Endothelial cell of umbilical vein (primary cell): ENCODE results near the gene IL12A. TPM values are rescaled to one million over a fixed set of nuclear protein-coding genes. Genes with fewer than 3 reads are reported as not detected.

ENCODE experiments used
- BruUV-seq: library from RNA; stranded (reverse); fragments of 400-500 nt; replicated peaks from 2 replicates; lab custom pipeline; 2021; lab: Mats Ljungman, UMichigan
- CTCF ChIA-PET: fragments of 300-600, 350-600 bp; sonication (Branson Sonifier 250); formaldehyde crosslinking; loops from one replicate; lab custom pipeline; 2021; ENCODE audit warnings: antibody characterized with exemption, inconsistent platforms; lab: Charles Lee
- POLR2A ChIA-PET: fragments of 300-600, 350-600 bp; sonication (Branson Sonifier 250); formaldehyde crosslinking; loops from one replicate; lab custom pipeline; 2021; ENCODE audit warnings: antibody characterized with exemption, inconsistent platforms; lab: Charles Lee
- DNase-seq: peaks from one replicate; pipeline ENCODE4 v3.0.0-alpha.2; 2011; ENCODE audit warnings: low read depth, low spot score
- FAIRE-seq: peaks from 2 replicates; lab custom pipeline; 2011; peaks lifted over from hg19 to GRCh38; lab: Jason Lieb, UNC
- H2AFZ ChIP-seq: 2 replicates; pipeline ENCODE4 v1.6.0; 2012; ENCODE audit warnings: low read depth, low read length, control low read depth, inconsistent platforms
- H3K27ac ChIP-seq: 2 replicates; pipeline ENCODE4 v1.5.1; 2011; ENCODE audit warnings: low read depth, mild to moderate bottlenecking, control low read depth, low read length, moderate library complexity; ENCODE audit not compliant: insufficient read depth
- H3K27me3 ChIP-seq, 2 experiments: 2 replicates each; pipeline versions ENCODE4 v1.6.0 to v1.6.1; 2011; ENCODE audit warnings: low read length in 2 of 2, mixed read lengths in 1 of 2; ENCODE audit not compliant: control insufficient read depth in 2 of 2, insufficient read depth in 2 of 2
- H3K36me3 ChIP-seq, 2 experiments: 2 replicates in 1 of 2; 3 replicates in 1 of 2; pipeline ENCODE4 v1.5.1; 2011; ENCODE audit warnings: low read length in 2 of 2, mild to moderate bottlenecking in 1 of 2, moderate library complexity in 1 of 2; ENCODE audit not compliant: control insufficient read depth in 2 of 2, insufficient read depth in 2 of 2; ENCODE audit errors: extremely low read depth in 1 of 2
- H3K4me1 ChIP-seq: 3 replicates; pipeline ENCODE4 v1.5.1; 2011; ENCODE audit warnings: mild to moderate bottlenecking, low read length; ENCODE audit not compliant: control insufficient read depth, insufficient read depth; ENCODE audit errors: extremely low read depth
- H3K4me2 ChIP-seq: 2 replicates; pipeline ENCODE4 v1.6.1; 2011; ENCODE audit warnings: low read length, control low read depth, mixed read lengths; ENCODE audit not compliant: insufficient read depth
- H3K4me3 ChIP-seq, 3 experiments: fragments of 200-600 bp in 1 of 3; sonication (generic), shearing (Covaris generic) in 1 of 3; replicated peaks in 1 of 3; 2 replicates each; pipeline ENCODE4 v1.5.1; 2011 to 2016; ENCODE audit warnings: control low read depth in 3 of 3, low read length in 3 of 3, mild to moderate bottlenecking in 2 of 3, inconsistent platforms in 1 of 3, low read depth in 1 of 3, moderate library complexity in 1 of 3; ENCODE audit not compliant: insufficient read depth in 1 of 3
- H3K79me2 ChIP-seq: 2 replicates; pipeline ENCODE4 v1.6.0; 2012; ENCODE audit warnings: low read length, inconsistent platforms; ENCODE audit not compliant: control insufficient read depth, insufficient read depth
- H3K9ac ChIP-seq: replicated peaks from 2 replicates; pipeline ENCODE3; 2011; ENCODE audit warnings: low read length, control low read depth; ENCODE audit not compliant: insufficient read depth; ENCODE audit errors: extremely low read depth
- H3K9me1 ChIP-seq: replicated peaks from 3 replicates; pipeline ENCODE4 v1.6.0; 2011; ENCODE audit warnings: mild to moderate bottlenecking, low read length; ENCODE audit not compliant: control insufficient read depth, insufficient read depth; ENCODE audit errors: extremely low read depth
- H3K9me3 ChIP-seq: replicated peaks from 2 replicates; pipeline ENCODE4 v1.5.1; 2012; ENCODE audit warnings: low read length, inconsistent platforms; ENCODE audit not compliant: control insufficient read depth, insufficient read depth
- H4K20me1 ChIP-seq: replicated peaks from 2 replicates; pipeline ENCODE3; 2011; ENCODE audit warnings: mild to moderate bottlenecking, low read length; ENCODE audit not compliant: control insufficient read depth, insufficient read depth; ENCODE audit errors: extremely low read depth
- EZH2 ChIP-seq: IDR thresholded peaks from 2 replicates; pipeline ENCODE4 v1.6.1; 2012; ENCODE audit warnings: borderline replicate concordance, low read depth, mild to moderate bottlenecking, moderate library complexity, low read length, inconsistent platforms; ENCODE audit not compliant: severe bottlenecking
- JUN ChIP-seq: IDR thresholded peaks from 2 replicates; pipeline ENCODE4 v1.6.1; 2011; ENCODE audit warnings: borderline replicate concordance, low read depth; ENCODE audit not compliant: insufficient read length, insufficient read depth
- POLR2A ChIP-seq: IDR thresholded peaks from 2 replicates; pipeline ENCODE4 v1.6.1; 2012; ENCODE audit warnings: low read depth, mild to moderate bottlenecking, control low read depth, low read length
- POLR2AphosphoS5 ChIP-seq: IDR thresholded peaks from 2 replicates; pipeline ENCODE4 v1.6.1; 2012; ENCODE audit warnings: low read depth, mild to moderate bottlenecking, control low read depth, low read length, moderate library complexity; ENCODE audit not compliant: insufficient read depth
- dilution Hi-C: fragments of 300-500 bp; cut with MboI; formaldehyde crosslinking; loops from one replicate; pipeline ENCODE4 v1.15.0; 2019; ENCODE audit warnings: low sequenced_read_pairs; ENCODE audit not compliant: extremely low pct_ligation_motif_present
- intact Hi-C: fragments of 100-400 bp; cut with micrococcal nuclease; formaldehyde crosslinking; loops from one replicate; pipeline ENCODE4 v1.10.0; 2022
- polyA plus RNA-seq, 4 experiments: library from polyadenylated mRNA; depleted of rRNA in 3 of 4; stranded (reverse) in 3 of 4; unstranded in 1 of 4; fragments of >200 nt; gene quantifications; 2 replicates each; pipeline versions ENCODE4 v1.2.1 to v1.2.3, GENCODE V29; 2011 to 2012; ENCODE audit warnings: missing spikeins in 1 of 4
- total RNA-seq: library from RNA; stranded (reverse); gene quantifications from 2 replicates; pipeline ENCODE4 v1.2.3, GENCODE V29; 2021
- TF ChIP-seq, protein P1 (sequence below), 2 donors: IDR thresholded peaks; 1 replicate in 1 of 2; 2 replicates in 1 of 2; pipeline ENCODE4 v1.5.1; 2011; ENCODE audit warnings: low read length in 2 of 2, mild to moderate bottlenecking in 2 of 2, moderate library complexity in 2 of 2, control low read depth in 1 of 2, inconsistent platforms in 1 of 2, low read depth in 1 of 2; ENCODE audit not compliant: insufficient read depth in 1 of 2; ENCODE audit errors: extremely low read depth in 1 of 2

IL12A gene
- total and polyA plus RNA-seq, 2 donors (not counting 3 experiments of a cell fraction or from before 2014, with no cell fraction given) = 1.6 to 1.7 TPM

- intact Hi-C loops (no loop called here), dilution Hi-C loops (no loop called here)
- ChIA-PET POLR2A (no interaction called here), CTCF (interaction anchor here (0.7 to 12.0 kb wide), 21 partner anchors 10 to 745 kb away, joined by 3 to 227 read pairs (median 9); partner anchors contain the start of genes IL12A and SCHIP1)
- H3K27ac ChIP-seq = no peak overlapping the region
- no peak overlapping the region for H3K4me2 ChIP-seq
- H3K79me2 ChIP-seq = no peaks in the 10 kb centered on the region
- no peak overlapping the region for H3K9ac ChIP-seq
- no peaks in the 10 kb centered on the region for H3K36me3 ChIP-seq
- no peaks in the 10 kb centered on the region for H3K4me1 ChIP-seq
- no peaks in the 10 kb centered on the region for H3K9me3 ChIP-seq
- TF ChIP-seq POLR2A = no peak
- TF ChIP-seq JUN = no peak
- TF ChIP-seq EZH2 = no peak
- no peak for TF ChIP-seq POLR2AphosphoS5
- BruUV-seq = no TSS peak
- no peak overlapping the region for H3K4me3 ChIP-seq
- H3K27me3 ChIP-seq = no peaks in the 10 kb centered on the region
- FAIRE-seq (no peak), DNase-seq (no peak)
- H4K20me1 ChIP-seq = no peaks in the 10 kb centered on the region
- H3K9me1 ChIP-seq = no peaks in the 10 kb centered on the region
- H2AFZ ChIP-seq = no peak overlapping the region
Measured at GRCh38 chr3:160005004-160005403, 16.4 kb downstream of the IL12A start.

DNA sequence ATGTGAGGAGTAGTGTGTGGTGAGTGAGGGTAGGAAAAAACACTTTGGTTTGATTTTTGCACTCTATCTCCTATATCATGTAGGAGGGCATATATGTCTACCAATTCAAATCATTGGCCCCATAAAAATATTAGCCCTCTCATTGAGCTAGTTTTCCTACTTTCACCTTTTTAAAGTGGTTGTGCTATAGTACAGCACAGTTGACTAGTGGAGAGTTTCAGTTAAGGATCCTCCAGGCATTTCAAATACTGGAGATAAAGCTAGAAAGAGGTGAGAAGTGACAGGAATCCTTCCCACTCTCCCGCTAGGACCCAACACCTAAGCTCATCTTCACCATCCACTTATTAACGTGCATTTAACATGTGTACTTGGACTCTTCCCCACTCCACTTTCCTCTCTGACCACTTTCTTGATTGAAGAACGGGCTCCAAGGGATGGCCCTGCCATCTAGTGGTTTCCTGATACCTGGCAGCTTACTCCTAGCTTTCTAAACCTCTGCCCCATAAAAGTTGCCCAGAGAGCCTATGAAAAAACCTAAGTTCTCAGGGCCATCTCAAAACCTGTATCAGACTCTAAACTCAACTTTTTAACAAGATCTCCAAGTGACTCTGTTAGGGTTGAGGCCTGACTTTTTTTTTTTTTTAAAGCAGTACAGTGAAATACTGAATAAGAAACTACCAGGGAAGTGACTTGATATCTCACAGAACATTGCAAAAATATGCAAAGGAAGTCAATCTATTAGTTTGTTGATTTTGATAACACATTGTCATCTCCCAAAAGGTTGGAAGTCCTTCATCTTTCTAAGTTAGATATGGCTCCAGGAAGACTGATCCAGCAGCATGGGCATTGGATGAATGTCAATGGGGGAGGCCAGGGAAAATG is 17.9 kb downstream of the IL12A start:
- BruUV-seq = no TSS peak
- TF ChIP-seq, protein P1, sequence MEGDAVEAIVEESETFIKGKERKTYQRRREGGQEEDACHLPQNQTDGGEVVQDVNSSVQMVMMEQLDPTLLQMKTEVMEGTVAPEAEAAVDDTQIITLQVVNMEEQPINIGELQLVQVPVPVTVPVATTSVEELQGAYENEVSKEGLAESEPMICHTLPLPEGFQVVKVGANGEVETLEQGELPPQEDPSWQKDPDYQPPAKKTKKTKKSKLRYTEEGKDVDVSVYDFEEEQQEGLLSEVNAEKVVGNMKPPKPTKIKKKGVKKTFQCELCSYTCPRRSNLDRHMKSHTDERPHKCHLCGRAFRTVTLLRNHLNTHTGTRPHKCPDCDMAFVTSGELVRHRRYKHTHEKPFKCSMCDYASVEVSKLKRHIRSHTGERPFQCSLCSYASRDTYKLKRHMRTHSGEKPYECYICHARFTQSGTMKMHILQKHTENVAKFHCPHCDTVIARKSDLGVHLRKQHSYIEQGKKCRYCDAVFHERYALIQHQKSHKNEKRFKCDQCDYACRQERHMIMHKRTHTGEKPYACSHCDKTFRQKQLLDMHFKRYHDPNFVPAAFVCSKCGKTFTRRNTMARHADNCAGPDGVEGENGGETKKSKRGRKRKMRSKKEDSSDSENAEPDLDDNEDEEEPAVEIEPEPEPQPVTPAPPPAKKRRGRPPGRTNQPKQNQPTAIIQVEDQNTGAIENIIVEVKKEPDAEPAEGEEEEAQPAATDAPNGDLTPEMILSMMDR (IDR thresholded peaks at IDR 0.05; ENCODE audit: extremely low read depth in 1 of 2, insufficient read depth in 1 of 2, low read depth in 1 of 2, low read length in 2 of 2) = peak; percentile 75 to 86
- TF ChIP-seq POLR2AphosphoS5 = no peak
- Histone ChIP-seq H3K27me3 (peaks cover 0 to 3% of the 10 kb centered on the region in 2 experiments), H3K4me2 (no peak overlapping the region), H3K4me3 (no peak overlapping the region), H3K9ac (no peak overlapping the region), H3K27ac (no peak overlapping the region), H3K36me3 (no peaks in the 10 kb centered on the region), H3K79me2 (no peaks in the 10 kb centered on the region), H3K4me1 (no peaks in the 10 kb centered on the region), H3K9me3 (no peaks in the 10 kb centered on the region), H3K9me1 (no peaks in the 10 kb centered on the region), H2AFZ (peak overlapping the region; percentile 56), H4K20me1 (no peaks in the 10 kb centered on the region)
- intact Hi-C loops = loop anchor here (1.0 kb wide), 7 partner anchors 122 to 743 kb away; no protein-coding TSS in a partner anchor
- FAIRE-seq = peak; percentile 81
- dilution Hi-C loops = no loop called here
- ChIA-PET CTCF (interaction anchor here (0.6 to 12.0 kb wide), 42 partner anchors 15 to 746 kb away, joined by 3 to 227 read pairs (median 4); partner anchors contain the start of genes IL12A and SCHIP1), POLR2A (interaction anchor here (1.9 kb wide), 1 partner anchor 153 kb away, joined by 9 read pairs; no protein-coding TSS in a partner anchor)
- peak; percentile 75 for DNase-seq
